ENCODE results near the gene DHRS7.

The DHRS7 gene

DNA sequence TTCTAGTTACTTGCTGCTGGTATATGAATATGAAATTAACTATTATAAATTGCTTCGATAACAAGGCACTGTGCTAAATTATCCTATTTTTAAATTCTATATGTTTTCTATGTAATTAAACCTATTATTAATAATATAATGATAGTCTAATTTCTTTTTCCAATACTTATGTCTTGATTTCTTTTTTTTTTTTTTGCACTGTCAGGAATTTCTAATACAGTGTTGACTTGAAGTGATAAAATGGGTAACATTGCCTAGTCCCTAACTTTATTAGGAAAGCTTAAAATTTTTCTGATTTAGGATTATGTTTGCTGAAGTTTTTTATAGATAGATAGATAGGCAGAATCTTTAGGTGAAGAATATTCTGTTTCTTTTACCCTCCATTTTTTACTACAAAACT, 13.6 kb upstream of the DHRS7 start:
- no peak for ATAC-seq
- no peak for TF ChIP-seq ZFP30 (CRISPR knock-in tag; IDR thresholded peaks at IDR 0.05)
- TF ChIP-seq ZNF70 (CRISPR knock-in tag; IDR thresholded peaks at IDR 0.05): no peak
- no peak for TF ChIP-seq ZNF8 (CRISPR knock-in tag; IDR thresholded peaks at IDR 0.05)
- no peak for TF ChIP-seq PATZ1 (CRISPR knock-in tag; IDR thresholded peaks at IDR 0.05; ENCODE audit: borderline replicate concordance)
- no peak for TF ChIP-seq TOX (CRISPR knock-in tag; IDR thresholded peaks at IDR 0.05; ENCODE audit: borderline replicate concordance)
- no peak for TF ChIP-seq BACH2 (CRISPR knock-in tag; IDR thresholded peaks at IDR 0.05; ENCODE audit: borderline replicate concordance)
- no peak for TF ChIP-seq GLIS3 (CRISPR knock-in tag; IDR thresholded peaks at IDR 0.05)
- no peak for TF ChIP-seq ZC3H10 (CRISPR knock-in tag; IDR thresholded peaks at IDR 0.05)
- TF ChIP-seq PPARA (CRISPR knock-in tag; IDR thresholded peaks at IDR 0.05; ENCODE audit: borderline replicate concordance): no peak
- TF ChIP-seq ESRRG (CRISPR knock-in tag; IDR thresholded peaks at IDR 0.05): no peak

GRCh38 chr14:60178164-60178563, 13.0 kb upstream of the DHRS7 start:
- peak; percentile 99 for TF ChIP-seq ZNF8 (CRISPR knock-in tag; IDR thresholded peaks at IDR 0.05)
- TF ChIP-seq ZNF70 (CRISPR knock-in tag; IDR thresholded peaks at IDR 0.05): no peak
- ATAC-seq: no peak

DNA sequence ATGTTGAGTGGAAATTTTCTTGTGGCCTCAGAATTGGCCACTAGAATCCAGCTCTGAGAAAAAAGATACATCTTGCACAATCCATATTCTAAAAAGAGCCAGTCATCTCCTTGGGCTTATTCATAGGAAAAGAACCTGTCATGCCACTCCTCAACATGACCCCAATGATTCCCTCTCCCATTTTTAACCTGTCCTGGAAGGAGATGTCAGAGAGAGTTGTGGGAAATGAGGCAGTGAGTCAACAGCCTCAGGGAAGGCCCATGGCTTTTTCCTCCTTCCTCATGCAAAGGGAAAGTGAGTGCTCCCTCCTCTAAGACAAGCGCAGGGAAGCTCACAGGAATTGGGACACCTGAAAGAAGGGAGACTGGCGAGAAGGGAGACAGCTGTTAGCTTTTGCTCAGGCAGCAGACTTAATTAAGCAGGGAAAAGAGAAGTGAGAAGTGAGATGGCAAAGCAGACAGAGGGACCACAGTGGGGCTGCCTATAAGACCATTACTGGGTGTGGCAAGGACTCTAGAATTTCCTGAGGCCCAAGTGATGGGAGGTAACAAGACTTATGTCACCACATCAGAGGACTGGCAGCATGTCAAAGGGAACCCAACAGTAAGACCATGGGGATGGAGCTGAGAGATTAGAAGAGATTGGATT, 10.2 kb upstream of the DHRS7 start:
- TF ChIP-seq SNAI2 (CRISPR knock-in tag; IDR thresholded peaks at IDR 0.05): no peak
- no peak for TF ChIP-seq TCF4 (CRISPR knock-in tag; IDR thresholded peaks at IDR 0.05; ENCODE audit: borderline replicate concordance)
- TF ChIP-seq ARNTL (CRISPR knock-in tag; IDR thresholded peaks at IDR 0.05; ENCODE audit: borderline replicate concordance, low read depth): no peak
- TF ChIP-seq PATZ1 (CRISPR knock-in tag; IDR thresholded peaks at IDR 0.05; ENCODE audit: borderline replicate concordance): no peak
- no peak for TF ChIP-seq ZFP3 (CRISPR knock-in tag; IDR thresholded peaks at IDR 0.05)
- TF ChIP-seq ZNF8 (CRISPR knock-in tag; IDR thresholded peaks at IDR 0.05): no peak
- TF ChIP-seq GLIS3 (CRISPR knock-in tag; IDR thresholded peaks at IDR 0.05): no peak
- no peak for TF ChIP-seq ZNF565 (CRISPR knock-in tag; conservative IDR thresholded peaks at IDR 0.05; ENCODE audit: low read depth)
- no peak for TF ChIP-seq CSDC2 (CRISPR knock-in tag; IDR thresholded peaks at IDR 0.05)
- no peak for TF ChIP-seq ZNF70 (CRISPR knock-in tag; IDR thresholded peaks at IDR 0.05)
- no peak for TF ChIP-seq CREB5 (CRISPR knock-in tag; IDR thresholded peaks at IDR 0.05; ENCODE audit: low read depth)
- no peak for TF ChIP-seq TOX (CRISPR knock-in tag; IDR thresholded peaks at IDR 0.05; ENCODE audit: borderline replicate concordance)
- TF ChIP-seq ZFP30 (CRISPR knock-in tag; IDR thresholded peaks at IDR 0.05): no peak
- no peak for TF ChIP-seq OSR1 (CRISPR knock-in tag; IDR thresholded peaks at IDR 0.05)
- TF ChIP-seq, protein P1, sequence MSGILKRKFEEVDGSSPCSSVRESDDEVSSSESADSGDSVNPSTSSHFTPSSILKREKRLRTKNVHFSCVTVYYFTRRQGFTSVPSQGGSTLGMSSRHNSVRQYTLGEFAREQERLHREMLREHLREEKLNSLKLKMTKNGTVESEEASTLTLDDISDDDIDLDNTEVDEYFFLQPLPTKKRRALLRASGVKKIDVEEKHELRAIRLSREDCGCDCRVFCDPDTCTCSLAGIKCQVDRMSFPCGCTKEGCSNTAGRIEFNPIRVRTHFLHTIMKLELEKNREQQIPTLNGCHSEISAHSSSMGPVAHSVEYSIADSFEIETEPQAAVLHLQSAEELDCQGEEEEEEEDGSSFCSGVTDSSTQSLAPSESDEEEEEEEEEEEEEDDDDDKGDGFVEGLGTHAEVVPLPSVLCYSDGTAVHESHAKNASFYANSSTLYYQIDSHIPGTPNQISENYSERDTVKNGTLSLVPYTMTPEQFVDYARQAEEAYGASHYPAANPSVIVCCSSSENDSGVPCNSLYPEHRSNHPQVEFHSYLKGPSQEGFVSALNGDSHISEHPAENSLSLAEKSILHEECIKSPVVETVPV (CRISPR knock-in tag; IDR thresholded peaks at IDR 0.05): no peak
- TF ChIP-seq, protein P2, sequence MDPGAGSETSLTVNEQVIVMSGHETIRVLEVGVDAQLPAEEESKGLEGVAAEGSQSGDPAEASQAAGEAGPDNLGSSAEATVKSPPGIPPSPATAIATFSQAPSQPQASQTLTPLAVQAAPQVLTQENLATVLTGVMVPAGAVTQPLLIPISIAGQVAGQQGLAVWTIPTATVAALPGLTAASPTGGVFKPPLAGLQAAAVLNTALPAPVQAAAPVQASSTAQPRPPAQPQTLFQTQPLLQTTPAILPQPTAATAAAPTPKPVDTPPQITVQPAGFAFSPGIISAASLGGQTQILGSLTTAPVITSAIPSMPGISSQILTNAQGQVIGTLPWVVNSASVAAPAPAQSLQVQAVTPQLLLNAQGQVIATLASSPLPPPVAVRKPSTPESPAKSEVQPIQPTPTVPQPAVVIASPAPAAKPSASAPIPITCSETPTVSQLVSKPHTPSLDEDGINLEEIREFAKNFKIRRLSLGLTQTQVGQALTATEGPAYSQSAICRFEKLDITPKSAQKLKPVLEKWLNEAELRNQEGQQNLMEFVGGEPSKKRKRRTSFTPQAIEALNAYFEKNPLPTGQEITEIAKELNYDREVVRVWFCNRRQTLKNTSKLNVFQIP (CRISPR knock-in tag; IDR thresholded peaks at IDR 0.05; ENCODE audit: borderline replicate concordance, low read depth): no peak
- TF ChIP-seq RARB (CRISPR knock-in tag; IDR thresholded peaks at IDR 0.05): no peak
- TF ChIP-seq, protein P3, sequence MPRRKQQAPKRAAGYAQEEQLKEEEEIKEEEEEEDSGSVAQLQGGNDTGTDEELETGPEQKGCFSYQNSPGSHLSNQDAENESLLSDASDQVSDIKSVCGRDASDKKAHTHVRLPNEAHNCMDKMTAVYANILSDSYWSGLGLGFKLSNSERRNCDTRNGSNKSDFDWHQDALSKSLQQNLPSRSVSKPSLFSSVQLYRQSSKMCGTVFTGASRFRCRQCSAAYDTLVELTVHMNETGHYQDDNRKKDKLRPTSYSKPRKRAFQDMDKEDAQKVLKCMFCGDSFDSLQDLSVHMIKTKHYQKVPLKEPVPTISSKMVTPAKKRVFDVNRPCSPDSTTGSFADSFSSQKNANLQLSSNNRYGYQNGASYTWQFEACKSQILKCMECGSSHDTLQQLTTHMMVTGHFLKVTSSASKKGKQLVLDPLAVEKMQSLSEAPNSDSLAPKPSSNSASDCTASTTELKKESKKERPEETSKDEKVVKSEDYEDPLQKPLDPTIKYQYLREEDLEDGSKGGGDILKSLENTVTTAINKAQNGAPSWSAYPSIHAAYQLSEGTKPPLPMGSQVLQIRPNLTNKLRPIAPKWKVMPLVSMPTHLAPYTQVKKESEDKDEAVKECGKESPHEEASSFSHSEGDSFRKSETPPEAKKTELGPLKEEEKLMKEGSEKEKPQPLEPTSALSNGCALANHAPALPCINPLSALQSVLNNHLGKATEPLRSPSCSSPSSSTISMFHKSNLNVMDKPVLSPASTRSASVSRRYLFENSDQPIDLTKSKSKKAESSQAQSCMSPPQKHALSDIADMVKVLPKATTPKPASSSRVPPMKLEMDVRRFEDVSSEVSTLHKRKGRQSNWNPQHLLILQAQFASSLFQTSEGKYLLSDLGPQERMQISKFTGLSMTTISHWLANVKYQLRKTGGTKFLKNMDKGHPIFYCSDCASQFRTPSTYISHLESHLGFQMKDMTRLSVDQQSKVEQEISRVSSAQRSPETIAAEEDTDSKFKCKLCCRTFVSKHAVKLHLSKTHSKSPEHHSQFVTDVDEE (CRISPR knock-in tag; IDR thresholded peaks at IDR 0.05): no peak
- ATAC-seq: no peak
